ENCODE measurements around the gene IGF2.

DNA sequence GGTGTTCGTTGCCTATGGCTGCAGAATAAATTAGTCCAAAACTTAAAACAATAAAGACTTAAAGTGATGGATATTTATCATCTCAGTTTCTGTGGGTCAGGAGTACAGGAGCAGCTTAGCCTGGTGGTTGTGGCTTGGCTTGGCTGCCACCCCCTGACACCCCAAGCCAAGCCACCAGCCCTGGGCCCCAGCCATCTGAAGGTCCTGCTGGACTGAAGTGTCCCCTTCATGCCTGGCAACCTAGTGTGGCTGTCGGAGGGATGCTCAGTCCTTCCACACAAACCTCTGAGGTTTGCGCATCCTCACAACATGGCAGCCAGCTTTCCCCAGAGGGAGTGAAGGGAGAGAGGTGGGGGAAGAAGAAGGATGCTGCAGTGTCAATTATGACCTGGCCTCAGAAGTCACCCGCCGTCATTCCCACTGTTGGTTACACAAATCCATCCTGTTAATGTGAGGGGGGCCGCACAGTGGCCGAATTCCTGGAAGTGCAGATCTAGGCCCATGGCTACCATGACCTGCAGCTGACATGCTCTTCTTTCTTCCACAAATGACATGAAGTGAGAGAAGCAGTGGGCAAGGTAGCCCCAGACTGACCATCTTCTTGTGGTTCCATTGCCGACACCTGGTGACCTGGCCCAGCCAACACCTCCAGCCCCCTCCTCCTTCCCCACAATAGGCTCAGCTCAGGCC, 31.1 kb downstream of the IGF2 start:
- no peak for TF ChIP-seq YY1 (IDR thresholded peaks at IDR 0.05; ENCODE audit: insufficient read depth, insufficient read length)
- TF ChIP-seq SUZ12 (IDR thresholded peaks at IDR 0.05; ENCODE audit: extremely low read depth, insufficient read depth, insufficient read length), result no peak
